Ecto neural progenitor cell (in vitro differentiated cells): ENCODE measurements around the gene VKORC1L1.
A peak's percentile ranks its signal among the peaks of the same experiment; 100 is the strongest.
"Not testable (repeated sequence)": the region's sequence is repeated elsewhere in the genome, so short reads cannot be mapped to it uniquely, and the experiment has no call there.

Experiments
- DNase-seq: peaks from one replicate; pipeline ENCODE4 v3.0.0-alpha.2; 2018; ENCODE audit warnings: low spot score

Gene VKORC1L1

GRCh38 chr7:65978891-65979582 lies 106.2 kb downstream of the VKORC1L1 start:
- DNase-seq: no peak

DNA sequence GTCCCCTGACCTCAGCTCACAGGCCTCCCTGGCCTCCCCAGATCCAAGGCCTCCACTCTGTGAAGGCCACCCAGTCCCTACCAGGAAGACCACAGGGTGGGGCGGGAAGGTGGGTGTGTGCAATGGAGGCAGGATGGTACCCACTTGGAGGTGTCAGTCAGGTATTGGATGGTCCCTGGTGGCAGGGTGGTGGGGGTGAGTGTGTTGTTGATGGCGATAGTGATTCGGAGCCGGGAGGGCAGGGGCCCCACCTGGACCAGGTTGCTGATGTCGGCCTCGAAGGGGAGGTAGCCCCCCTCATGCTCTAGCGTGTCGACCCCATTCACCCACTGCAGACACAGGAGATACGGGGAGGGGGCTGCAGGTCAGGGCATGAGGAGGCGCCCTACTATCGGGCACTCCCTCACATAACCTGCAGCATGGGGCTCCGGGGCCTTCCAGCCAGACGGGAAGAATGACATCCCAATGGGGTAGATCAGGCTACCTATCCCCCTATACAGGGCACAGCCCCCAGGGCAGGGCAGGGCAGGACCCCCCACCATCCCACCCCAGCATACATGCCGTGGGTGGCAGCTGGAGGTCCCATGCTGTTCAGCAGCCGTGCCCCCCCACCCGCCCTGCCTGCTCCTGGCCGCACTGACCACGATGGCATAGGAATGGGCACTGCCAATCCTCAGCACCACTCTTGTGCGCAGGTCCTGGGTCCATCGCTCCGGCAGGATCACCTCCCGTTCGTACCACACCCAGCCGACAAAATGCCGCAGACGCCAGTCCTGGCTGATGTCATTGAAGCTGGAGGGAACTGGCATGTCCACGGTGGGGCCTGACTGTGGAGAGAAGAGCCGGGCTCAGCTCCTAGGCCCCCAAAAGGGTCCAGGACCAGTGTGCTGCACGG lies 107.0 kb downstream of the VKORC1L1 start:
- no peak for DNase-seq

DNA sequence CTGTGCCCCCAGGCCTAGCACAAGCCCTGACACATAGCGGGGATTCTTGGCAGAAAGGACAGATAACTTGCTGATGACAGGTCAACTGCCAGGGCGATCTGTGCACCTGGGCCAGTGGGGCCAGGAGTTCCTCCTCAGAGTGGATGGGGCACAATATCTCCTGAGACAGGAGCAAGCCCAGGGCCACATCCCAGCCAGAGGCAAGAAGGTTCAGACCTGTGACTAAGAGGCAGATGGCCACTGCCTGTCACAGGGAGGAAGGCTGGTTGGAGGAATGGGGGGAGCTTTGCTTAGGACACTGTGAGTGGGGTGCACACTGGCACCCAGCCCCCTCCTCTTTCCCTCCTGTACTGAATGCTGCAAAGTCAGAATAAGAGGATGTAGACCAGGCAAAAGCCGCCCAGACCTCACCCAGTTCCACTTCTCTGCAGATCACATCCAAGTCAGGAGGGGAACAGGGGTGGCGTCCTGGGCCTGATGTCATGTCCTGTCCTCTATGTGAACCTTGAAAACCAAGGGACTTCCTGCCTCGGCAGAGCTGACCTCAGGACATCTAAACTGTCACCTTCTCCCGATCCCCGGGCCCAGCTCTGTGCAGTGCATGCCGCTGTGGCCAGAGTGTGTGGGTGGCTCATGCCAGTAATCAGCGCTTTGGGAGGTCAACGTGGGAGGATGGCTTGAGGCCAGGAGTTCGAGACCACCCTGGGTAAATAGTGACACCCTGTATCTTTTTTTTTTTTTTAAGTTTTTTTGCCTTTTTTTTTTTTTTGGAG lies 107.8 kb downstream of the VKORC1L1 start:
- DNase-seq: no peak

GRCh38 chr7:65981965-65982792 lies 109.3 kb downstream of the VKORC1L1 start, which contains the start of gene GUSB:
TSS of gene GUSB (minus strand) at chr7:65982213. CDS start at chr7:65982183, 30 bp downstream.
- peak; percentile 95 for DNase-seq

- no peak for DNase-seq
Measured at GRCh38 chr7:65983965-65984658, 111.2 kb downstream of the VKORC1L1 start.

DNA sequence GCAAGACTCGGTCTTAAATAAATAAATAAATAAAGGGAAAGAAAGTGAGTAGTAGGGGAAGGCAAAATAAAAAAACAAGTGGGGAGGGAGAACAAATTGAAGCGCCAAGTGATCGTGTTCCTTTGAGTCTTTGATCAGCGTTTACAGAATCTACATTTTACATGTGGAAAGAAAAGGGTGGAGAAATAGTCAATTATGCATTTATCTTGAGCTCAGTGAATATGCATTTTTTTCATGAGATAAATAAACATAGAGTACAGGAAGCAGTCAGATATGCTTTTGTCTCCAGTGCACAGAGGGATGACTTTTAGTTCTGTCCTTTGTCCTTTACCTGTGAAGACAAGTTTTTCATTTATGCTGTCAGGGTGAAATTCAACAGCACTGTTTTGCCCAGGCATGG lies 115.2 kb downstream of the VKORC1L1 start:
- DNase-seq: no peak

GRCh38 chr7:65988503-65988902 lies 115.6 kb downstream of the VKORC1L1 start:
- DNase-seq: not testable (repeated sequence)

DNA sequence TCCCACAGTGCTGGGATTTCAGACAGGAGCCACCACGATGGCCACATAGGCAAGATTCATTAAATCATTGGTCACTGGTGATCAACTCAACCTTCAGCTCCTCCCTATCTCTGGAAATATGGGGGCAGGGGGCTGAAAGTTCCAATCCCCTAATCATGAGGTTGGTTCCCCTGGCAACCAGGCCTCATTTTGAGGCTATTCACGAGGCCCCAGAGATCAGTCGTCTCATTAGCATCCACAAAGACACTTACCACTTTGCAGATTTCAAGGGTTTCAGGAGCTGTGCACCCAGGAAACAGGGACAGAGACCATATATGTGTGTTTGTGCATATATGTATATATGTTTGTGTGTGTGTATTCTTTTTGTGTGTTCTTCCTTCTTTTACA lies 116.8 kb downstream of the VKORC1L1 start:
- no peak for DNase-seq

GRCh38 chr7:65991829-65992228 lies 119.0 kb downstream of the VKORC1L1 start:
- not testable (repeated sequence) for DNase-seq

DNA sequence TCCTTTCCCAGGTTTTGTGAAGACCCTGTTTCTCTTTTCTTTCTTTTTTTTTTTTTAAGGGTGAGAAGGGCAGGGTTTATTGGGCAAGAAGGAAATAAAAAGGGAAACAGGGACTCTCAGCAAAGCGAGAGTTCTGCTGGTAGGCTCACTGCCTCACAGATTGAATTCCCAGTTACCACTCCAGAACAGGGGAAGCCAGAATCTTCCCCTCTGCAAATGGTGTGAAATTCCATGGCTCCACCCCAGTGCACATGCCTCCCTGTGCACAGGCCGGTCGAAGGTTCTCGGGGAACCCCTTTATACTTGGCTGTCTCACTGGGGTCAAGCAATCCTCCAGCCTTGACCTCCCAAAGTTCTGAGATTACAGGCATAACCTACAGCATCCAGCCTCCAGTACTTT lies 119.7 kb downstream of the VKORC1L1 start:
- DNase-seq: no peak

DNA sequence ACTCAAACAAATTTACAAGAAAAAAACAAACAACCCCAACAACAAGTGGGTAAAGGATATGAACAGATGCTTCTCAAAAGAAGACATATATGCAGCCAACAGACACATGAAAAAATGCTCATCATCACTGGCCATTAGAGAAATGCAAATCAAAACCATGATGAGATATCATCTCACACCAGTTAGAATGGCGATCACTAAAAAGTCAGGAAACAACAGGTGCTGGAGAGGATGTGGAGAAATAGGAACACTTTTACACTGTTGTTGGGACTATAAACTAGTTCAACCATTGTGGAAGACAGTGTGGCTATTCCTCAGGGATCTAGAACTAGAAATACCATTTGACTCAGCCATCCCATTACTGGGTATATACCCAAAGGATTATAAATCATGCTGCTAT lies 122.1 kb downstream of the VKORC1L1 start:
- not testable (repeated sequence) for DNase-seq

GRCh38 chr7:66000823-66001417 lies 128.0 kb downstream of the VKORC1L1 start:
- not testable (repeated sequence) for DNase-seq

DNA sequence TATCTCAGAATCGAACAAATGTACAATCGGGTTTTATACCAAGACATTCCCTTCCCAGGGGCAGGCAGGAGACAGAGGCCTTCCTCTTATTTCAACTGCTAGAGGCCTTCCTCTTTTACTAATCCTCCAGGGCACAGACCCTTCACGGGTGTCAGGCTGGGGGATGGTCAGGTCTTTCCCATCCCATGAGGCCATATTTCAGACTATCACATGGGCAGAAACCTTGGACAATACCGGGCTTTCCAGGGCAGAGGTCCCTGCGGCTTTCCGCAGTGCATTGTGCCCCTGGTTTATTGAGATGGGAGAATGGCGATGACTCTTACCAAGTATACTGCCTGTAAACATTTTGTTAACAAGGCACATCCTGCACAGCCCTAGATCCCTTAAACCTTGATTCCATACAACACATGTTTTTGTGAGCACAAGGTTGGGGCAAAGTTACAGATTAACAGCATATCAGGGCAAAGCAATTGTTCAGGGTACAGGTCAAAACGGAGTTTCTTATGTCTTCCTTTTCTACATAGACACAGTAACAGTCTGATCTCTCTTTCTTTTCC lies 132.3 kb downstream of the VKORC1L1 start:
- not testable (repeated sequence) for DNase-seq

DNA sequence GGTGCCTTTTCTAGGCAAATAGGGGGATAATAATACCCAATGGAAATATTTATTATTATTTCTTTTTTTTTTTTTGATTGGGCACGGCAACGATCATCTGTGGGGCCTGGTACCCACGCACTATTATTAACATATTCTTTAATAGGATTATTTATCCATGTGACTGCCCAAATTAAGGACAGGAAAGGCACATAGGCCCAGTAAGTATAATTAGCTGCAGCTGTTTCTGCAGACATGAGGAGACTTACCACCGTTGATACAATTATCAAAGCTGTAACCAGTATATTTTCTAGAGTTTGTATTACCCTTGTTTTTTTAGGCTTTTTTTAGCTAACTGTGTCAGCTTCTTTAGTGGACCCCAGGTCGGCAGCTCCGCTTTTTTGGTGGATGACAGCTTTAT lies 134.4 kb downstream of the VKORC1L1 start:
- no peak for DNase-seq
